Measurements from ENCODE around the gene KCTD18. TPM values are rescaled to one million over a fixed set of nuclear protein-coding genes. Genes with fewer than 3 reads are reported as not detected.
A peak's percentile ranks its signal among the peaks of the same experiment; 100 is the strongest.

KCTD18 gene
- total RNA-seq, 1 donor from 2014 or later, result 13.0 TPM

DNA sequence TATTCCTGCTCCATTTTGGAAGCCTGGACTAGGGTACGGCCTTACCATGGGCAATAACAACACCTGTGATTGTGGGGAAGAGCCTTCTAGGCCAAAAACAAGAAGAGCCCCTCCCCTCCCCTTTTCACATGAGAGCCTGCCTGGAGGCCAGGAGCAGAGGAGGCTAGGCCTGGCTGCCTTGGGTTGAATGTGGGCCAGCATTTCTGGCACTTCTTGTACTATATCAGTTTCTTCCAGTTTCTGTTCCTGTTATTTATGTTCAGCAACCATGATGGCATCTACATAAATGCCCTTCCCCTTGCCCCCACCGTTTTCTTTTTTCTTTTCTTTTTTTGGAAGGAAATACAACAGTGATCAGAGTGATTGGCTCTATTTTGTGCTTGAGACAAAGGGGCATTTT, 58.4 kb downstream of the KCTD18 start:
- Histone ChIP-seq H3K4me1 (peaks cover 7% of the 10 kb centered on the region), H3K27ac (no peak overlapping the region), H3K27me3 (no peaks in the 10 kb centered on the region), H3K4me3 (no peak overlapping the region), H3K9me3 (no peaks in the 10 kb centered on the region), H3K36me3 (peaks cover 7% of the 10 kb centered on the region)
- ATAC-seq, result peak; percentile 32
- intact Hi-C loops (cut with DNase I), result no loop called here
- TF ChIP-seq, protein P1, sequence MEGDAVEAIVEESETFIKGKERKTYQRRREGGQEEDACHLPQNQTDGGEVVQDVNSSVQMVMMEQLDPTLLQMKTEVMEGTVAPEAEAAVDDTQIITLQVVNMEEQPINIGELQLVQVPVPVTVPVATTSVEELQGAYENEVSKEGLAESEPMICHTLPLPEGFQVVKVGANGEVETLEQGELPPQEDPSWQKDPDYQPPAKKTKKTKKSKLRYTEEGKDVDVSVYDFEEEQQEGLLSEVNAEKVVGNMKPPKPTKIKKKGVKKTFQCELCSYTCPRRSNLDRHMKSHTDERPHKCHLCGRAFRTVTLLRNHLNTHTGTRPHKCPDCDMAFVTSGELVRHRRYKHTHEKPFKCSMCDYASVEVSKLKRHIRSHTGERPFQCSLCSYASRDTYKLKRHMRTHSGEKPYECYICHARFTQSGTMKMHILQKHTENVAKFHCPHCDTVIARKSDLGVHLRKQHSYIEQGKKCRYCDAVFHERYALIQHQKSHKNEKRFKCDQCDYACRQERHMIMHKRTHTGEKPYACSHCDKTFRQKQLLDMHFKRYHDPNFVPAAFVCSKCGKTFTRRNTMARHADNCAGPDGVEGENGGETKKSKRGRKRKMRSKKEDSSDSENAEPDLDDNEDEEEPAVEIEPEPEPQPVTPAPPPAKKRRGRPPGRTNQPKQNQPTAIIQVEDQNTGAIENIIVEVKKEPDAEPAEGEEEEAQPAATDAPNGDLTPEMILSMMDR (IDR thresholded peaks at IDR 0.05), result no peak
- DNase-seq, result no peak

DNA sequence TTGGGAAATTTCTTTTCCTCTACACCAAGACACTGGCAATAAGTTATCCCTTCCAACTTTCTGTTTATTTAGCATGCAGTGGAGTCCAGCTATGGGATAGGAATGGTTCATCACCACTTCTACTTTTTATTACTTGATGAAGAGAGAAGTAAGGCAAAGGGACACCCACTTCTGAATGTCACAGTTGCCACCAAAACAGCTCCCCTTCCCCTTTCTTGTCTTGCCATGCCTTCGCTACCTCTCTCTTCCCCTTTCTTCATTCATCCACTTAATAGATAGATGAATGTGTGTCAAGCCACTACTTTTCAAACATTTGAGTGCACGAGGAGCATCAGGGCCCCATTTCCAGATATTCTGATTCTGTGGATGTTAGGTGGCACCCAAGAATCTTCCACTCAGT, 59.6 kb downstream of the KCTD18 start:
- Histone ChIP-seq H3K9me3 (no peaks in the 10 kb centered on the region), H3K36me3 (peaks cover 7% of the 10 kb centered on the region), H3K27me3 (no peaks in the 10 kb centered on the region), H3K4me1 (peaks cover 2% of the 10 kb centered on the region), H3K27ac (no peak overlapping the region), H3K4me3 (no peak overlapping the region)
- TF ChIP-seq, protein P1 (IDR thresholded peaks at IDR 0.05), result no peak
- ATAC-seq, result peak; percentile 64
- DNase-seq, result no peak
- intact Hi-C loops (cut with DNase I), result no loop called here

DNA sequence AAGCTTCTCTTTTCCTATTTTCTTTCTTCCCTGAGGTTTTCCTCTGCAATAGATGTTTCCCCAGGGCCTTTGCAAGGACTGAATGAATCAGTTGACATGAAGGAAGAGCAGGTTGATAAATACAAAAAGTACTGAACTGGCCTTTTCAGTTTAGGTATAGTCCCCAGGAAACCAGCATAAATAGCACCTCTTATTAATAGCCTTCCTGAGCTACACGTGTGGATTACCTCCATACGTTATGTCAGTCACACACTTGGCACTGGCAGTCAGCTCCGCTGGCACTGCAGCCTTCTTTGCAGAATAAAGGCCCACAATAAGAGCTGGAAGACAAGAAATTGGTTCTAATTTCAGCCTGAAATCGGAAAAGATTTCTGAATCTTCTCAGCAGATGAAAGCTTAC, 60.7 kb downstream of the KCTD18 start:
- H3K4me1 ChIP-seq, result no peaks in the 10 kb centered on the region
- DNase-seq, result no peak
- peaks cover 5% of the 10 kb centered on the region for H3K36me3 ChIP-seq
- no peaks in the 10 kb centered on the region for H3K27me3 ChIP-seq
- H3K9me3 ChIP-seq, result no peaks in the 10 kb centered on the region
- TF ChIP-seq, protein P1 (IDR thresholded peaks at IDR 0.05), result no peak
- intact Hi-C loops (cut with DNase I), result no loop called here
- no peak overlapping the region for H3K27ac ChIP-seq
- no peak overlapping the region for H3K4me3 ChIP-seq
- no peak for ATAC-seq

DNA sequence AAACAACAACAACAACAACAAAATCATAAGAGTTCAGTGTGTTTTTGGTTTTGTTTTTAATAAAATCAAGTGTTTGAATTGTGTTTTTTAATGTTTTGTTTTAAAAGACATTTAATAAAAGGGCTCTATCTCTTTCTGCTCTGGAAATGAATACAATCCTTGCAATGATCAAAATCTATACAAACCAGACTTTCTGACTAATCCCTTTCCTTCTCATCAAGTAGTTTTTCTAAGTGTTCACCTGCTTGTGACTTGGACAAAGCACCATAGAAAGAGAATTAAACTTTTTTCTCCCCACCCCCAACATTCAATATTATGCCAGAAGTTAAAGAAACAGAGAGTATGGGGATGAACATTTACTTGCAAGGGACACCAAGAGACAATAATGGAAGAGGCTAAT, 61.4 kb downstream of the KCTD18 start:
- no peak overlapping the region for H3K4me3 ChIP-seq
- intact Hi-C loops (cut with DNase I), result no loop called here

DNA sequence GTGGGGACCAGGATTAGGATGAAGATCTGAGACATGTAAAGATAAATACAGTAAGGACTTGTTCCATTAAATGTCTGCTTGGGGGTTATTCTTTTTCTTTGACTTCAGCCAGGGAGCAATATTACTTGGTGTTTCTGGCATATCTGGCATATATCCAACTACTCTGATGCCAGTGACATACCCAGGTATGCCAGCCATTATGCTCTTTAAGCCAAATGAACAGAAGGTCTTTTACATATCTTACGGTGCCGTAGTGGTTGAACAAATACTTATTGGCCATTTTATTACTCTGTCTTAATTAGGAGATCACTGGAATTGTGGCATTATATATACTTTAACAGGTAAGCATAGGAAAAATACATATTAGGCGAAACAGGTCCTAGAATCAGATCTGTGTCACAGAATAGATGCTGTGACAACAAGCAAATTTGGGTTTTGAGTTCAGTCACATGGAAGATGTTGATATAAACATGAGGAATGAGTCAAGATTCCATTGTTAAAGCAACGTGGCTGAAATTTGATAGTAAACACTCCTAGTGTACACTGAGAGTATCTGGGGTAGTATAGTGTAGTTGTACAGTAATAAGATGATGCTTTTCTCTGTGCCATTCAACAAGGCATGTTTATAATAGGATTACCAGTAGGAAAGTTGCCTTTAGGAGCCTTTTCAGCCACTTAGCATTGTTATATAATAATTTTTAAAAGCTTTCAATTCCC, 62.6 kb downstream of the KCTD18 start:
- H3K27ac ChIP-seq, result no peak overlapping the region
- no peak overlapping the region for H3K4me3 ChIP-seq
- H3K9me3 ChIP-seq, result no peaks in the 10 kb centered on the region
- TF ChIP-seq, protein P1 (IDR thresholded peaks at IDR 0.05), result no peak
- H3K36me3 ChIP-seq, result peaks cover 4% of the 10 kb centered on the region
- ATAC-seq (no peak), DNase-seq (no peak)
- H3K27me3 ChIP-seq, result no peaks in the 10 kb centered on the region
- intact Hi-C loops (cut with DNase I), result no loop called here
- no peaks in the 10 kb centered on the region for H3K4me1 ChIP-seq

More for the DNA sequence above, 61.4 kb downstream of the KCTD18 start:
- Histone ChIP-seq H3K27ac (no peak overlapping the region), H3K9me3 (no peaks in the 10 kb centered on the region), H3K4me1 (no peaks in the 10 kb centered on the region), H3K27me3 (no peaks in the 10 kb centered on the region), H3K36me3 (peaks cover 4% of the 10 kb centered on the region)
- TF ChIP-seq, protein P1 (IDR thresholded peaks at IDR 0.05), result no peak
- ATAC-seq (no peak), DNase-seq (no peak)
